Inflammatory macrophage treated with lipopolysaccharide for 4 hours (primary cell): Measurements from ENCODE around the gene B3GAT3.
"Not testable (repeated sequence)": the region's sequence is repeated elsewhere in the genome, so short reads cannot be mapped to it uniquely, and the experiment has no call there.

Experiments
- DNase-seq: peaks from one replicate; pipeline ENCODE4 v3.0.0-alpha.2; 2020

The B3GAT3 gene

GRCh38 chr11:62603776-62604299, 17.9 kb downstream of the B3GAT3 start:
- no peak for DNase-seq

GRCh38 chr11:62603072-62603408, 18.7 kb downstream of the B3GAT3 start:
- no peak for DNase-seq

GRCh38 chr11:62602141-62603071, 19.4 kb downstream of the B3GAT3 start:
- no peak for DNase-seq

- DNase-seq, result peak; percentile 99
These were observed 20.2 kb downstream of the B3GAT3 start, which contains the start of gene MTA2 for GRCh38 chr11:62601372-62602140. TSS of gene MTA2 (minus strand) at chr11:62601865. CDS start at chr11:62601450, 415 bp downstream.

GRCh38 chr11:62601122-62601371, 20.7 kb downstream of the B3GAT3 start:
- DNase-seq, result peak; percentile 35

GRCh38 chr11:62600367-62601121, 21.2 kb downstream of the B3GAT3 start:
- no peak for DNase-seq

GRCh38 chr11:62599901-62600300, 21.9 kb downstream of the B3GAT3 start:
- no peak for DNase-seq

- DNase-seq, result peak; percentile 97
These were observed 22.6 kb downstream of the B3GAT3 start for GRCh38 chr11:62599069-62599696.

- DNase-seq, result no peak
These were observed 26.7 kb downstream of the B3GAT3 start for GRCh38 chr11:62595124-62595523.

- peak; percentile 83 for DNase-seq
These were observed 28.2 kb downstream of the B3GAT3 start for GRCh38 chr11:62593434-62594044.

GRCh38 chr11:62592989-62593421, 28.8 kb downstream of the B3GAT3 start:
- no peak for DNase-seq

- DNase-seq, result no peak
These were observed 29.5 kb downstream of the B3GAT3 start for GRCh38 chr11:62592146-62592815.

GRCh38 chr11:62591448-62592145, 30.2 kb downstream of the B3GAT3 start, which contains the start of gene TUT1:
TSS of gene TUT1 (minus strand) at chr11:62591523. CDS start at chr11:62591485, 38 bp downstream.
- peak; percentile 99 for DNase-seq

- no peak for DNase-seq
These were observed 32.7 kb downstream of the B3GAT3 start for GRCh38 chr11:62588966-62589637.

- DNase-seq, result not testable (repeated sequence)
These were observed 36.4 kb downstream of the B3GAT3 start for GRCh38 chr11:62585356-62585755.

- DNase-seq, result not testable (repeated sequence)
These were observed 40.1 kb downstream of the B3GAT3 start for GRCh38 chr11:62581735-62582134.

- DNase-seq, result no peak
These were observed 40.6 kb downstream of the B3GAT3 start for GRCh38 chr11:62580959-62581715.

- no peak for DNase-seq
These were observed 42.5 kb downstream of the B3GAT3 start for GRCh38 chr11:62579252-62579651.

GRCh38 chr11:62578541-62578940, 43.2 kb downstream of the B3GAT3 start:
- no peak for DNase-seq
